ENCODE data around the gene FOXA2.

DNA sequence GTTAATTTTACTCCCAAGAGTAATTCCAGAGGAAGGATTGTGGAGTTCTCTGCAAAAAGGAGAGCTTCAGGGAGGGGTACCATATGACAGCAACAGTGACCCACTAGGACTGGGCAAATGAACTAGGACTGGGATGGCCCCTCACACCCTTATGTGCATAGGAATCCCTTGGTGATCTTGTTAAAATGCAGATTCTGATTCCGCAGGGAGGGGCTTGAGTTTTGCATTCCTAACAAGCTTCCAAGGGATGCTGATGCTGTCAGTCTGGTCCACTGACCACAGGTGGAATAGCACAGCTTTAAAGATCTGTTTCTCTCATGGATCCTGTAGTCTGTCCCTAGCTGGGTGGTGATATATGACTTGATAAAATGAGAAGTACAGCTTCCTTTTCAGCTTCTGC is 6.3 kb upstream of the FOXA2 start:
- TF ChIP-seq, protein P1, sequence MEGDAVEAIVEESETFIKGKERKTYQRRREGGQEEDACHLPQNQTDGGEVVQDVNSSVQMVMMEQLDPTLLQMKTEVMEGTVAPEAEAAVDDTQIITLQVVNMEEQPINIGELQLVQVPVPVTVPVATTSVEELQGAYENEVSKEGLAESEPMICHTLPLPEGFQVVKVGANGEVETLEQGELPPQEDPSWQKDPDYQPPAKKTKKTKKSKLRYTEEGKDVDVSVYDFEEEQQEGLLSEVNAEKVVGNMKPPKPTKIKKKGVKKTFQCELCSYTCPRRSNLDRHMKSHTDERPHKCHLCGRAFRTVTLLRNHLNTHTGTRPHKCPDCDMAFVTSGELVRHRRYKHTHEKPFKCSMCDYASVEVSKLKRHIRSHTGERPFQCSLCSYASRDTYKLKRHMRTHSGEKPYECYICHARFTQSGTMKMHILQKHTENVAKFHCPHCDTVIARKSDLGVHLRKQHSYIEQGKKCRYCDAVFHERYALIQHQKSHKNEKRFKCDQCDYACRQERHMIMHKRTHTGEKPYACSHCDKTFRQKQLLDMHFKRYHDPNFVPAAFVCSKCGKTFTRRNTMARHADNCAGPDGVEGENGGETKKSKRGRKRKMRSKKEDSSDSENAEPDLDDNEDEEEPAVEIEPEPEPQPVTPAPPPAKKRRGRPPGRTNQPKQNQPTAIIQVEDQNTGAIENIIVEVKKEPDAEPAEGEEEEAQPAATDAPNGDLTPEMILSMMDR (IDR thresholded peaks at IDR 0.05): no peak
- TF ChIP-seq POLR2AphosphoS5 (IDR thresholded peaks at IDR 0.05) (no peak), POLR2A (IDR thresholded peaks at IDR 0.05) (no peak), EP300 (IDR thresholded peaks at IDR 0.05) (no peak)
